Measurements from ENCODE around the gene PRODH.
"Not testable (repeated sequence)": the region's sequence is repeated elsewhere in the genome, so short reads cannot be mapped to it uniquely, and the experiment has no call there.

The PRODH gene, protein sequence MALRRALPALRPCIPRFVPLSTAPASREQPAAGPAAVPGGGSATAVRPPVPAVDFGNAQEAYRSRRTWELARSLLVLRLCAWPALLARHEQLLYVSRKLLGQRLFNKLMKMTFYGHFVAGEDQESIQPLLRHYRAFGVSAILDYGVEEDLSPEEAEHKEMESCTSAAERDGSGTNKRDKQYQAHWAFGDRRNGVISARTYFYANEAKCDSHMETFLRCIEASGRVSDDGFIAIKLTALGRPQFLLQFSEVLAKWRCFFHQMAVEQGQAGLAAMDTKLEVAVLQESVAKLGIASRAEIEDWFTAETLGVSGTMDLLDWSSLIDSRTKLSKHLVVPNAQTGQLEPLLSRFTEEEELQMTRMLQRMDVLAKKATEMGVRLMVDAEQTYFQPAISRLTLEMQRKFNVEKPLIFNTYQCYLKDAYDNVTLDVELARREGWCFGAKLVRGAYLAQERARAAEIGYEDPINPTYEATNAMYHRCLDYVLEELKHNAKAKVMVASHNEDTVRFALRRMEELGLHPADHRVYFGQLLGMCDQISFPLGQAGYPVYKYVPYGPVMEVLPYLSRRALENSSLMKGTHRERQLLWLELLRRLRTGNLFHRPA

DNA sequence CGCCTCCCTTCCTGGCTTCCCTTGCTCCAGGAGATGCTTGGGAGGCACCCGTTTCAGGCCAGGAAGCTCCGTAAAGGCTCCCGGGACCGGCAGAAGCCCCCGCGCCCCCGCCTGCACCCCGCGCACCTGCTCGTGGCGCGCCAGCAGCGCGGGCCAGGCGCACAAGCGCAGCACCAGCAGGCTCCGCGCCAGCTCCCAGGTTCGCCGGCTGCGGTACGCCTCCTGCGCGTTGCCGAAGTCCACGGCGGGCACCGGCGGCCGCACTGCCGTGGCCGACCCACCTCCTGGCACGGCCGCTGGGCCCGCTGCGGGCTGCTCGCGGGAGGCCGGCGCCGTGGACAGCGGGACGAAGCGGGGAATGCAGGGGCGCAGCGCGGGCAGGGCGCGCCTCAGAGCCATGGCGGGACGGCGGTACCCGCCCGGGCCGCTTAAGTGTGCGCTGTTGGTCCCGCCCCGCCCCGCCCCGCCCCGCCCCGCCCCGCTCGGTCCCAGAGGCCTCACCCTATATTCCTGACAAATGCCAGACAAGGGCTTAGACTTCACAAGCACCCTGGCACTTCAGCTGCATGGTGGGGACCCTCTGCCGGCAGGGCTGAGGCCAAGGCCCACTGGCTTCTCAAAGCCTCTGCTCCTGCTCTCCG is at the start of gene PRODH:
TSS of gene PRODH (minus strand) at position 405 of the 641 bp plus-strand sequence. CDS start at position 399, 6 bp downstream.
- DNase-seq (ENCODE audit: low read depth), result no peak

DNA sequence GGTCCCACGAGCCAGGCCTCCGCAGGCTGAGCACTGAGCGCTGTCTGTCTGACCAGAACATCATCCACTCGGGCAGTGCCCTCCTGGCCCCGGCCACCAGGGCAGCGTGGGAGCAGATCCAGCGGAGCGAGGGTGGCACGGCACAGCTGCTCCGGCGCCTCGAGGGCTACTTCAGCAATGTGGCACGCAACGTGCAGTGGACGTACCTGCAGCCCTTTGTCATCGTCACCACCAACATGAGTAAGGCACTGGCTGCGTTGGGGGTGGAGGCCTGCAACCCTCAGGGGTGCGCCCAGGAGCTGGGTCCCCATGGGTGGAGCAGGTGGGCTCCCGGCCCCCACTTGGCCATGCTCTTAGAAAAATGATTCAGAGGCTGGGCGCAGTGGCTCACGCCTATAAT is 49.7 kb upstream of the PRODH start:
- no peak for DNase-seq (ENCODE audit: low read depth)

DNA sequence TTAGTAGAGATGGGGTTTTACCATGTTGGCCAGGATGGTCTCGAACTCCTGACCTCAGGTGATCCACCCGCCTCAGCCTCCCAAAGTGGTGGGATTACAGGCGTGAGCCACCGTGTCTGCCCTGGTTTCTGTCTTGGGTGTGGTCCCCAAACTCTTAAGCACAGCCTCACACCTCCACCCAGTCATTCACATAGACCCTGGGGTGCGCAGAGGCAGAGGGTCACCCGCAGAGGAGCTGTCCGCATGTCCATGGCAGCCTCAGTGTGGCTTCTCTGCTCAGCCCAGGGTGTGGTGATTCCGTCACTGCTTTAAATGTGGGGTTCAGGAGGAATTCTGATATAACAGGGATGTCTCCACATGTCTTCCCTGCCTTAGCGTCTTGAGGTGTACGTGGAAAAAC is 48.5 kb upstream of the PRODH start:
- DNase-seq (ENCODE audit: low read depth), result no peak

DNA sequence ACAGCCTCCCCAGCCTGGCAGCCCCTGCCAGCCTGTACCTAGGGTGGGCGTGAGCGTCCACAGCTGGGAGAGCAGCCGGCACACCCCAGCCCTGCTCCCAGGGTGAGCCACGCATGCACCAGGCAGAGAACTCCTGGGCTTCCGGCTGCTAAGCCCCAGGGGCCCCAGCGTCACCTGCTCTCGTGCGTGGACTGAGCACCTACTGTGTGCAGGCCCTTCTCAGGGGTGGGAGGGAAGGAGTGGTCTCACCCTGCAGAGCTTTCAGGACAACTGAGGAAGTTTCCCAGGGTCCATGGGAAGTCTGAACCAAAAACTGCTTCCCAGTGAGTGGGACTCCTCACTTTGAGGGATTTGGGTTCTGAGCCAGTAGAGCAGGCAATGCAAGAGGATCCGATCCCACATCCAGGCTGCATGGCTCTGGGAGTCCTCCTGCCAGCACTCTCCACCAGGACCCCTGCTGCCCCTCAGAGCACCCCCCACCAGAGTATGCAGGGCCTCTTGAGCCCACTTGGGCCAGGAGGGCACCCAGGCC is 47.1 kb upstream of the PRODH start:
- DNase-seq (ENCODE audit: low read depth), result no peak

DNA sequence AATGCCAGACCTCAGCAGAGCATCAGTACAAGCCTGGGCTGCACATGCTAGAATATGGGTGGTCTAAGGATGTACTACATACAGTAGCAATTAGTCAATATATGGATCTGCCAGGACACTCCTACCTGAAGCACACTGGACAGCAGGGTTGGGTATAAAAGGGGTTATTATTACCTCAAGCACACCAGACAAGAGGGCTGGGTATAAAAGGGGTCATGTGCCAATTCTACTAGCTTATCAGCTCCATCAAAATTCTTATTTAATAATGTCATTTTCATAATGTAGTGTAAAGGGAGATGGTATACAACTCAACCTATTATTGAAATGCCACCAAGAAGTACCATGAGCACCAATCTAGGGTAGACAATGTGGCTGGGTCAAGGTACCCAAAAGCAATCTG is 44.7 kb upstream of the PRODH start:
- DNase-seq (ENCODE audit: low read depth), result no peak

DNA sequence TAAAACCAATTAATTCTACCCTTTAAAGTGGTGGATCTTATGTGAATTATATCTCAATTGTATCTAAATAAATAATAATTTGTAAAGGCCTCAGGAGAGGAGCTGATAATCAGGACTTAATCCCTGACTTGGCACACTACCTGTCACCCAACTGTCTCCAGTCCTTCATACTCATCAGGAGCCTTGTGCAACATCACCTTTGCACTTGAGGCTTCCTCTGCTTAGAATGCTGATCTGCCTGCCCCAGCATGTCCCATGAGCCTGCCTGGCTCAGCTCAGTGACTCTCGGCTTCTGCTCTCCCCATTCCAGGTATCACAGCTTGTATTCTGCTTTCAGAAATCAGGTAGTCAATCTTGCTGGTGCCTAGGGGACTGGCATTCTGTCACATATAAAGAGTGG is 43.9 kb upstream of the PRODH start:
- no peak for DNase-seq (ENCODE audit: low read depth)

DNA sequence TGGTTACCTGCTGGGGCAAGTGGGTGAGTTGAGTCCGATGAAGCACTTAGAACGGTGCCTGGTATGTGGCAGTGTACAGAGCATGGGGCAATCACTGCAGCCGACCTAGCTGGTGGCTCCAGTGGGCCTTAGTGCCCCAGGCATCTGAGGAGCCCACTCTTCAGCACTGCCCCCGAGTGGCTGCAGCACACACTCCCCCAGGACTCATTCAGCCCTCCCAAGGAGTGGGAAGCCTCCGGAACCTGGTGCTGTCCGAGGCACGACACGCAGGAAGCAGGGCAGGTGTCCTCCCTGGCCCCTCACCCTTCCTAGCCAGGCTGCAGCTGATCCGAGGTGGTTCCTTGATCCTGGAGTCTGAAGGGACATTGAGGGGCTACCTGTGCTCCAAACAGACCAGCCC is 42.4 kb upstream of the PRODH start:
- DNase-seq (ENCODE audit: low read depth), result no peak

DNA sequence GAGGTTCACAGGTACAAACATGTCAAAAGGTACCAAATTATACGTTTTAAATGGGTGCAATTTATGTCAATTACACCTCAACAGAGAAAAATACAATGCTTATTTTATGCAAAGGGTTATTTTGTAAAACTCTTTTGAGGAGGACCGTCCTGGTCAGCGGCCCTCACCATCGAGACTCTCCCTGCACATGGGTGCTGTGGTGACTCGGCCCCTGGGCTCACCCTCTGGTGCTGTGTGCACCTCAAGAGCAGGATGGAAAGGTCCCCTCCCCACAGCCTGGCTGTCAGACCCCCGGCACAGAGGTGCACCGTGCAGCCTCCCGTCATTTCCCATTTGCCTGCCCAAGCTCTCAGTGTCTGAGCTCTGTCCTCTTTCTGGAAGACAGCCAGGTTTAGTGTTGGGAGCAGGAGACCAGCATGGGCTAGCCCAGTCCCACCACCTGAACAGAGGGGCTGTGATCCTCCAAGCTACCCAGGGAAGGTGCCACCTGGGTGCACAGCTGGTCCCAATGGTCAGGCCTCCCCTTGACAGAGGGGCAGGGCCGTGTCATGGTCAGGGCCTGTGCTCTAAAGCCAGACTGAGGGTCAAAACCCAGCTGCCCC is 41.8 kb upstream of the PRODH start:
- no peak for DNase-seq (ENCODE audit: low read depth)

DNA sequence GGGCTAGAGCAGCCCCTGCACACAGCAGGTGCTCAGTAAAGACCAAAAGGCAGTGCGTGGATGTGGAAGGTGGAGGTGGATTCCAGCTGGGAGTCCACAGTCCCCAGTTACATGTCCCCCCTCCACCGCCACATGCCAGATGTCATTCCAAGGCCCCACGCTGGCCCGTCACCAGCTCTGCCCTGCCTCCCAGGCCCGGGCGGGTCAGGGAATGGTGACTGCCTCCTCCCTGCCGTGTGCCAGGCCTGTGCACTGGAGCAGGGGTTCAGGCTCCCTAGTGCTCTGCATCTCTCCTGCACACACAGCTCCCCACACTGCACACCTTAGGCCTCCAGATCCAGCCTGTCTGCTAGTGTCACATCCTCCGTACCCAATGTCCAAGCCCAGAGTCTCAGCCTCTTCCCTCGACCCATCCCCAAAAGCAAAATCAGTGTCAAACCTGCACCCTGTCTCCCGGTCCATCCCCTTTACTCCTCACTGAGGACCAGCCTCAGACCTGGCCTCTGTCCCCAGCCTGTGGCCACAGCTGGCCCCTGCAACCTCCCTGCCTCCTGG is 40.2 kb upstream of the PRODH start:
- DNase-seq (ENCODE audit: low read depth), result no peak

DNA sequence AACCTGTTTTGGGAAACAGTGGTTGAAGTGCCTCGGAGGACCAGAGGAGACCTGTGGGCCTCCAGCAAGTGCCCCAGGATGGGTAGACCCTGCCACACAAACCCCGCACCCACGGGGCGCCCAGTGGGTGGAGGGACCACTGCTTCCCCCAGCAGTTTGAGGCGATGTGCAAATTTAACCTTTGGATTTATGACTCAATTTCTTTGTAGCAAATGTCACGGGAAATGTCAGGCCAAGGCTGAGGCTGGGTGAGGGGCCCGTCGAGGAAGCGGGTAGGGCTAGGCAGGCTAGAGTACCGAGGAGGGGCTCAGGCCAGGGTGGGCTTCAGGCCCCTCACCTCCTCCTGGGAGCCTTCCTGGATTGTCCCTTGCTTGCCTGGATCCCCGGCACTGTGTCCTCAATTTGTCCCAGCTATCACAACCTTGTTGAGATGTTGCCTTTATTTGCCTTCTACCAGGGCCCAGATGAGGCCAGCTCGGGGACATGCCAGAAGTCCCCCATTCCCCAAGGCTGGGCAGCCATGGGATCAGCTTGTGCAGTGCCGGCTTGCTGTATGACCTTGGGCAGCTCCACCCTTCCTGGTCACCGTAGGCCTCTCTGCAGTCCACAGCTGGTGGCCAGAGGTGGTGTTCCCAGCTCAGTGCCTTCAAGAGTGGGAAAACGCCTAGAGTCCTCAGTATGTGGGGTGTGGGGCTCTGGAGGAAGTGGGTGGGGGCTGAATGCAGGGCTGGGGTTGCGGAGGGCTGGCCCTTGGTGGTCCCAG is 39.5 kb upstream of the PRODH start:
- DNase-seq (ENCODE audit: low read depth), result no peak

DNA sequence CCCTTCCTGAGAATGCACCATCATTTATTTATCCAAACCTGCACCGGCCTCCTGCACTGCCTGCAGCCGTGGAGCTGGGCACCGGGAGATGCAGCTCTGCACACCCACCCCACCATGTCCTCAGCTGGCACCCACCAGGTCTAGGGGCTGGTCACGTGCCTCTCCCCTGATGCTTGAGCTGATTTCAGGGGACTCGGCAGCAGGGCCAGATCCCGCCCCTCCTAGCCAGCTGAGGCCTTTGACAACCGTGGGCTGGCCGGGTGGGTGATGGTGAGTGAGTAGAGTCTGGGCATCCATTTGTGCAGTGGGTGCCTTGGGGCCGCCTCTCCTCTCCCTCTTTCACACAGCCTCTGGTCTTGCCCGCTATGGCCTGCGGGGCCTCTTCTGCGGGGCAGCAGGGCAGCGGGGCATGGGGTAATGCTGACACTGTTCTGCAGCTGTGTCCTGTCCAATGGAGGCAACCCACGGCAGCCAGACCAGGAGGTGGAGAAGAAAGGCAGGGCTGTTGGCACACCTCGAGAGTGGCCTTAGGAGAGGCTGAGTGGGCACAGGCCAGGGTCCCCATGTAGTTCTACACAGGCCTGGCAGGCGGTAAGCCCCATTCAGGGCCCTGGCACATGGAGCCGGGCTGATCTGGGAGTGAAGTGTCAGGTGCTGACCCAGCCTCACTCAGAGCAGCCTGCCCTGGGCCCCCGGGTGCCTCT is 38.5 kb upstream of the PRODH start:
- DNase-seq (ENCODE audit: low read depth), result no peak

DNA sequence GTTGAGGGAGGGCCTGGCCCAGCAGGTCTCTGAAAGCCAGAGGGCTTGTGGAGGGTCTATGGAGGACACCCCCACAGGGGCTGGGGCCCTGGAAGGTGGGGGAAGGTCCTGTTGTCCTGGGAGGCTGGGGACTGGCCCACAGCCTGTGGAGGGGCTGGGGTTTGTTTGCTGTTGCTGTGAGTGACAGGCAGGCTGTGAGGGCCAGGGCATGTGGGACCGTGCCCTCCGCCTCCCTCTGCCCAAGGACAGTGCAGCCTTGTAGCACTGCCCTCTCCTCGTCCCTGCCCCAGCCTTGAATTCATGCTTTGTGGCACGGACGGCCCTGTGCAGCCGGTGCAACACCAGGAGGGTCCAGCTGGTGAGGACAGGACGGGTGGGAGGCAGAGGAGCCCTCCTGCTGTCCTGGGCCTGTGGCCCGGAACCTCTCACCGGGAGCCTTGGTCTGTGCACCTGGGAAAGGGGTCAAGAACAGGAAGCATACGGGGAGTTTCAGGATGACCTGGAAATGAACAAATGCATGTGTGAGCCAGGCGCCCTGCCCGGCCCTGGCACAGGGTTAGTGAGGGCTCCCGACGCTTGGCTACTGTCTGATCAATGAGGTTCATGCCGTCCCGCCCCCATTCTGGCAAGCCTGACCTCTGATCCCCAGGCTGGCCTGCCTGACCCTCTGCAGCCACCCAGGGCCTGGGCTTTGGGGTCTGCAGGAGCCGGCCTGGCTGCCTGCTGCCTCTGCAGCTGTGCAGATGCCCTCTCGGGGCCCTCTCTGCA is 37.4 kb upstream of the PRODH start:
- DNase-seq (ENCODE audit: low read depth), result no peak

DNA sequence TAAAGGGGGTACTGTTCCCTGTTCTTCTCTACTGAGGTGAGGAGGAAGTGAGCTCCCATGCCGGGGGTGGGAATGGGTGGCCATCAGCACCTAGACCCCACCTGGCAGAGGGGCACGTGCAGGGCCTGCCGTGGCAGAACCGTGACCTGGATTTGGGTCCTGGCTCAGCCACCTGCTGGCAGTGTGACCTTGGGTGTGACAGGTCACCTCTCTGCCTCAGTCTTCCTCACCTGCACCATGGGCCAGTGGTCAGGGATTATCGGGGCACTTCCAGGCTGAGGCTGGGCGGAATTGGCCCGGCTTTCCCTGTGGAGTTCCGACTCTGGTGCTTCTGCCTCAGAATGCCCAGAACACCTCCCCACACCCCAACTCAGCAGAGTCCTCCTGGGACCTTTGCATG is 36.5 kb upstream of the PRODH start:
- DNase-seq (ENCODE audit: low read depth), result not testable (repeated sequence)

DNA sequence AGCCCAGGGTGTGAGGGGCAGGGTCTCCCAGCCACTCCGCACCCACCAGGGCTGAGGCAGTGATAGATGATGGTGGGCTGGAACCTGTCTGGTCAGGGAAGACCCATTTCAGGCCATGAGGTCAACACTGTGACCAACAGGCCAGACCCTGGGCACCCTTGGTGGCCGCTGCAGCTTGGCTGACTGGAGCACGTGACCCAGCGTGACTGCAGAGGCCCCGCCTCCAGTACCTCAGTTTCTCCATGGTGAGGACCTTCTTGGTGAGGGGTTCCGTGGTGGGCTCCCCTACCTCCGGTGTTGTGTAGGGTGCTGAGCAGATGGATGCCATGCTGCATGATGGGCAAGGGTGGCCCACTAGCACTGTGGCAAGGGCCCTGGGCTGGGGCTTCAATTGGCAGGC is 35.9 kb upstream of the PRODH start:
- DNase-seq (ENCODE audit: low read depth), result not testable (repeated sequence)

DNA sequence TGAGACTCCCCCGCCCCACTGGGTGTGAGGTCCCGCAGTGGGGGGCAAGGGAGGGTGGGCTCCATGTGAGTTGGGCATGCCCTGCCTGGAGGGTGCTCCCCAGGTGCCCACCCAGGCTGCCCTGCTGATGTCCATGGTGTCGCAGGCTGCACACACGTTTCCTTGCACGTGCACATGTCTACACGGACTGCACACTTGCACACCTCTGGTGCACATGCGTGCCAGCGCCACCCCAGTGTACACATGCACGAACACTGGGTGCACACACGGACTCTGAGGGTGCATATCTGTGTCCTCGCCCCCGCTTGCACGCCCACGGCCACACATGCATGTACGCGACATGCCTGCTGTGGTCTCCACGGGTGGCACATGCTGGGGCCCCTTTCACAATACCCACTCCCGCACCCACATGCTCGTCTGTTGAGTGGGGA is 35.2 kb upstream of the PRODH start:
- DNase-seq (ENCODE audit: low read depth), result no peak

DNA sequence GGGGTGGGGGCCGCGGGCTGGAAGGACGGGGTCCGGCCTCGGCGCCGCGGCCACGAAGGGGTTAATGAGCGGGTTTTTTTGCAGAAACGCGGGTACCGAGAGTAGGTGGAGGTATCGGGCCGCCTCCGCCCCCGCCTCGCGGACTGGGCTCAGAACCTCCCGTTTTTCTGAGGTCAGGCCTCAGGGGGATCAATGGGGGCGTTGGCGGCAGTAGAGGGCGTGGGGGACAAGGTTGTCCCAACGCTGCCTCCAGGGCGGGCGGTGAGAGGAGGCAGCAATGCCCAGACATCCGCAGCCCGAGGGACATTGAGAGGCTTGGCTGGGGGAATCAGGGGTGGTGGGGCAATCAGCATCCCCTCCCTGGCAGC is 34.8 kb upstream of the PRODH start:
- DNase-seq (ENCODE audit: low read depth), result no peak

DNA sequence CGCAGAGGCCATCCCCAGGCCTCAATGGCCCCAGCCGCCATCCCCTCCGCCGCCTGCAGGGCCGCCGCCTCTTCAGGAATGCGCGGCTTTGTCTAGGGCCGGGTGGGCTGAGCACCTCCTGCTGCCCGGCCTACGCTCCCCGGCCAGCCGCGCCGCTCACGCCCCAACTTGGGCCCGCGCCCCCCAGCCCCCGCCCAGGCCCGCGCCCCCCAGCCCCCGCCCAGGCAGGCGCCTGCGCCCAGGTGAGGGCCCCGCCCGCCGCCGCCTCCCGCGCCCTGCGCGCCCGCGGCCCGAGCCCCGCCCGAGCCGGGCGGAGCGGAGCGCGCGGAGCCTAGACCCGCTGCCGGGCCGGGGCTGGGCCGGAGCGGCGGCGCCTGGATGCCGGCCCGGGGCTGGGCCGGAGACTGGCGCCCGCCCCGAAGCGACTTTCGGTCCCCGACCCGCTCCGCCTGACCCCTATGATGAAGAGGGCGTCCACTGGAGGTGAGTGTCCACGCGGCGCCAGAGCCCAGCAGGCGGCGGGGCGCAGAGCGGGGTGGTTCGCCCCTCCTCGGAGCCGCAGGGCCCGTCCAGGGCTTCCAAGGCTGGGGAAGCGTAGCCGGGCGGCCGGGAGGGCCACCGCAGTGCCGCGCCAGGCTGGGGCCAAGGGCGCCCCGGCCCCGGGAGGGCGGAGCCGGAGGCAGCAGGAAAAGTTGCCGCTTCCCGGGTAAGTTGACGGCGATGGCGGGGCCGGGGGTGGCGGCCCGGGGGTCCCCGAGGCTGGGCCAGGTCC is 34.3 kb upstream of the PRODH start:
- DNase-seq (ENCODE audit: low read depth), result no peak

DNA sequence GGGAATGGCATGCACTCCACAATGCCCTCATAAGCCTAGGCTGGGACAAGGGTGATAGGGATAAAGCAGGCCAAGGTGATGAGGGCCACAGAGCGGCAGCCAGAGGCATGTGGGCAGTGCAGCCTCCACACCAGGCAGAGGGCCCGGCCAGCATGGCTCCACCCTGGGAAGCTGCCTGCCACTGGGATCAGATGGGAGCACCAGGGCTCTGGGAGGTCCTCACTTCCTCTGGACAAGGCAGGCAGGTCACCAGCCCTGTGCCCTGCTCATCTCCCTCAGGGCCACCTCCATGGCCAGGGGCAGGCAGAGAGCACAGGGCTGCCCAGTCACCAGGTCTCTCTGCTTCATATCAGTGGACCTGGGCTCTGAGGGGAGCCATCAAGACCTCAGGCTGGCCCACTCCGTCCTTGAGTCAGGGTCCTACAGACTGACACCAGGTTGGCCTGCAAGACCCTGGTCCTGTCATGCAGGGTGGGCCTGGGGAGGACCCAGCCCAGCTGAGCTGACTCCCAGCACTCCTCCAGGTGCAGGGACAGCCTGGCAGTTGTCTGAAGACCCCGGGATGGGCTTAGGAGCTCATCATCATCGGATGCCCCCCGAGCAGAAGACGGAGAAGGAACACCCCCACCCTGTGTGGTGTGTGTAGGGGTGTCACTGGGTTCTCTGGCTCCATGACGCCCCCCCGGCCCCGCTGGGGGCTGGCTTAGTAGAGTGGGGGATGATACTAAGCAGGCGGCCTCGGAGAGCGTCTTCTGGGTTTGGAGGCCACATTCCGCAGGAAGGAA is 33.3 kb upstream of the PRODH start:
- not testable (repeated sequence) for DNase-seq (ENCODE audit: low read depth)

Measured in iris pigment epithelial cell (primary cell).